ENCODE data around the gene RPL29.

RPL29 gene

DNA sequence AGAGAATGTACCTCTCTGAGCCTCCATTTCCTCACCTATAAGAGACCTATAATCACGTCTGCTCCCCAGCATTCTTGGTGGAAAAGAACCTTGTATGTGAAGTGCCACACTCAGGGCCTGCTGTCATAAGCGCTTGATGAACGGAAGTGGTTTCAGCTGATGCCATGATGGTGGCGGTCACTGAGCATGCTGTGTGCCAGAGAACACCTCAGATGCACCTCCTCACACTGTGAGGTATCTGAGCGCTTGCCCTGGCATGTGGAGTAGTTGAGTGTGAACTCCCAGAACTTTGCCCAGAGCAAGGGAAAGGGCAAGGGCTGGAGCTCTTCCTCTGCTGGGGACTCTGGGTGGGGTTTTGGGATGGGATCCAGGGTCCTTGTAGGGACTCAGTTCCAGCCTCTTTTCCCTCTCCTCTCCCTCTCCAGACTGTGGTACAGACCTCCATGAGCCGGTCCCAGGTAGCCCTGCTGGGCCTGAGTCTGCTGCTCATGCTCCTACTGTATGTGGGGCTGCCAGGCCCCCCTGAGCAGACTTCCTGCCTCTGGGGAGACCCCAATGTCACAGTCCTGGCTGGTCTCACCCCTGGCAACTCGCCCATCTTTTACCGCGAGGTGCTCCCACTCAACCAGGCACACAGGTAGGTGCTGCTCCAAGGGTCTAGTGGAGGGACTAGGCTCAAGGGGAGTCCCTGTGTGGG, 18.1 kb downstream of the RPL29 start:
- in situ Hi-C loops (cut with MboI; ENCODE audit: low pct_unique_long_range_greater_than_20kb, low sequenced_read_pairs, unreplicated experiment): no loop called here
- no peak for DNase-seq (ENCODE audit: low spot score)
- TF ChIP-seq, protein P1, sequence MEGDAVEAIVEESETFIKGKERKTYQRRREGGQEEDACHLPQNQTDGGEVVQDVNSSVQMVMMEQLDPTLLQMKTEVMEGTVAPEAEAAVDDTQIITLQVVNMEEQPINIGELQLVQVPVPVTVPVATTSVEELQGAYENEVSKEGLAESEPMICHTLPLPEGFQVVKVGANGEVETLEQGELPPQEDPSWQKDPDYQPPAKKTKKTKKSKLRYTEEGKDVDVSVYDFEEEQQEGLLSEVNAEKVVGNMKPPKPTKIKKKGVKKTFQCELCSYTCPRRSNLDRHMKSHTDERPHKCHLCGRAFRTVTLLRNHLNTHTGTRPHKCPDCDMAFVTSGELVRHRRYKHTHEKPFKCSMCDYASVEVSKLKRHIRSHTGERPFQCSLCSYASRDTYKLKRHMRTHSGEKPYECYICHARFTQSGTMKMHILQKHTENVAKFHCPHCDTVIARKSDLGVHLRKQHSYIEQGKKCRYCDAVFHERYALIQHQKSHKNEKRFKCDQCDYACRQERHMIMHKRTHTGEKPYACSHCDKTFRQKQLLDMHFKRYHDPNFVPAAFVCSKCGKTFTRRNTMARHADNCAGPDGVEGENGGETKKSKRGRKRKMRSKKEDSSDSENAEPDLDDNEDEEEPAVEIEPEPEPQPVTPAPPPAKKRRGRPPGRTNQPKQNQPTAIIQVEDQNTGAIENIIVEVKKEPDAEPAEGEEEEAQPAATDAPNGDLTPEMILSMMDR (IDR thresholded peaks at IDR 0.05; ENCODE audit: extremely low read depth, insufficient read depth, missing control alignments): no peak

DNA sequence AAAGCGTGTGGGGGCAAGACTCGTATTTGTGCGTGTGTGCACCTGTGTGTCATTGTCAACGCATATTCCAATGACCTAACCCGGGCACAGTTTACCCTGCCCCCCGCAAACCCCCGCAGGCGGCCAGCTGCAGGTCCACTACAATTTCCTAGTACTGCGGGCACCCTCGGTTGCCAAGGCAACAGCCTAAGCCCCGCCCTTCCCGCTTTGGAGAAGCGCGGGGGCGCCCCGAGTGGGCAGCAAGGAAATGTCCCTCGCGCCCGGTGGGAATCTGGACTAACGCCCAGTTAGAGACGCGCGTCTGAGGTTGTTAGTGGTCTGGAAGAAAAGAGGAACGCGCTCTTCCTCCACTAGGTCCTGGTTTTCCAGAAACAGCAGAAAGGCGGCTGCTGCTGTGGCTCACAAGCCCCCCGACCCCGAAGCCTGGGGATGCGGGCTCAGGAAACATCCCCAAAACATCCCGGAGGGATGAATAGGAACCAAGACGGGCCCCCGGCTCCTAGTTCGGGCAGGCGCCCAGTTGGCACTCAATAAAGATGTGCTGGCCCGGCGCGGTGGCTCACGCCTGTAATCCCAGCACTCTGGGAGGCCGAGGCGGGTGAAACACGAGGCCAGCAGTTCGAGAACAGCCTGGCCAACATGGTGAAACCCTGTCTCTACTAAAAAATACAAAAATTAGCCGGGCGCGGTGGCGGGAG, 19.7 kb downstream of the RPL29 start:
- no peak for DNase-seq (ENCODE audit: low spot score)
- in situ Hi-C loops (cut with MboI; ENCODE audit: low pct_unique_long_range_greater_than_20kb, low sequenced_read_pairs, unreplicated experiment): no loop called here
- TF ChIP-seq, protein P1 (IDR thresholded peaks at IDR 0.05; ENCODE audit: extremely low read depth, insufficient read depth, missing control alignments): peak; percentile 25

DNA sequence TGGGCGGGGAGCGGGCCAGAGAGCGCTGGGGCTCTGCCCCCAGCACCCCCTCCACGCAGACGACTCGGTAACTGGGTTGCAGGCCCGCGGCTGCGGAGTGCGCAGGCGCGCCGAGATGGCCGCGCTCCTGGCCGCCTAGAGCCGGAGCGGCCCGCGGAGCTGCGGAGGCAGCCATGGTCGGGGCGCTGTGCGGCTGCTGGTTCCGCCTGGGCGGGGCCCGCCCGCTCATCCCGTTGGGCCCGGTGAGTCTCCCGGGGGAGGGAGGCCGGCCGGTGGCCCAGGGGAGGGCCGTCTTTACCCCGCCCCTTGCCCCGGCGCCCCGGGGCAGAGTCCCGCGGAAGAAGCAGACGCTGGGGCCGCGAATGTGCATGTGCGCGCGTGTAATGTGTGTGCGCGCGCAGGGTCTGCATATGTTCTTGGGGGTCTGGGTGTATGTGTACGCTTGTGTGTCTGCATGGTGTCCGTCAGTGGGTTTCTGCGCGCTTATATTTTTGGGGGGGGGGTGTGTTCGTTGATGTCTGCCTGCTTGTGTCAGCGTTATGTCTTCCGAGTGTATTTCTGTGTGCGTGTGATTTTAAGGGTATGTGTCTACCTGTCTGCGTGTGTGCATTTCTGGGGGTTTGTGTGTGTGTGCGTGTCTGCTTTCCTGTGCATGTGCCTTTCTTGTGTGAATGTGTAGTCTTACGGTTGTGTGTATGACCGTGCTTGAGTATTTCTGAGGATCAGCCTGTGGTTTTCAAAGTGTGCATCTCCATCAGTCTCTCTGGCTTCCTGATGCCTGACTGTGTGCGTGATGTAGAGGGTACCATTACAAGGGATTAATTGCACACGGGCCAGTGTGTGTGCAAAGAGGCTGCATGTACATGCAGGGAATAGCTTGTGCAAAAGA, 20.5 kb downstream of the RPL29 start, which contains the start of gene ABHD14A:
Gene ABHD14A, plus strand, starts transcription at position 102 of the 889 bp plus-strand sequence. Its CDS starts 72 bp downstream, at position 174.
- TF ChIP-seq, protein P1 (IDR thresholded peaks at IDR 0.05; ENCODE audit: extremely low read depth, insufficient read depth, missing control alignments): peak; percentile 3
- in situ Hi-C loops (cut with MboI; ENCODE audit: low pct_unique_long_range_greater_than_20kb, low sequenced_read_pairs, unreplicated experiment): no loop called here
- peak; percentile 94 for DNase-seq (ENCODE audit: low spot score)

DNA sequence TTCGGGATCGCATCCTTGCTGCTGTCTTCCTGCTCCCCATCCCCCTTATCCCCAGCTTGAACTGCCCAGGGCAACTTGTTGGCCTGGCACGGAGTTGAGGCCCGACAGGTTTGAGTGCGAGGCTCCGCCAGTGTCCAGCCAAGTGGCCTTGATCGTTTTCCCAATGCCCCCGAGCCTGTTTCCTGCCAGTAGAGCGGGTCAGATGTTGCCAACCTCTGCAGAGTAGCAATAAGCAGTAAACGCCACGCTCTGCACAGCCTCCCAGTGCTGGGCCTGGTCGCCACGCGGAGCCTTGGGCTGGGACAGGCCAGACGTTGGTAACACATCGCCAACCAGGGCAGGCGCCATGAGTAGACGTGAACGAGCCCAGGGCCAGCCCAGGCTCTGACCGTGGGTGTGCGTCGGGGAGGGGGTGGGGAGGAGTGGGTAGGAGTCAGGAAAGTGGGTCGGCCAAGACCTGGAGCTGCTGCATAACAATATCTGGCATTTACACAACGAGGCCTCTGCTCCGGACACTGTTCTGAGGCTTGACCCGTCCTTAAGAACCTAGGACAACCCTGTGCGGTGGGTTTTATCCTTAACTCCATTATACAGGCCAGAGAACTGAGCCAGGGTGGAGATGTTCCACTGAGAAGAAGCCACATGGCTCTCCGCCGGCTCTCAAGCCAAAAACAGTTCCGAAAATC, 21.3 kb downstream of the RPL29 start:
- in situ Hi-C loops (cut with MboI; ENCODE audit: low pct_unique_long_range_greater_than_20kb, low sequenced_read_pairs, unreplicated experiment): no loop called here

DNA sequence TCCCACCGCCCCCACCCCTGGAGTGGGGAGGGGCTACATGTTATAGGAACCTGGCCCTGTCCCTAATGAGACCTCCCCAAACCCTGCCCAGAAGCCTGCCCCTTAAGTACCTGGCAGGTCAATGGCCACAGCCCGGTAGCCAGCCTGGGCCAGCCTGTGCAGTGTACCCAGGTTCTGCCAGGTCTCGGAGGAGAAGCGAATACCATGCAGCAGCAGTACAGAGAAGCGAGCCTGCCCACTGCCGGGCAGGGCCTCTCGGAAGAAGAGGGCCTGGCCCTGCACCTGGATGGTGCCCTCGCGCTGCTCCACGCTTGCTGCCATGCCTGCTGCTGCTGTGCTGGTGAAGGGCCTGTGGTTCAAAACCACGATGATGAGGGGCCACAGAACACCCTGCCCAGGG, 24.3 kb downstream of the RPL29 start:
- no peak for DNase-seq (ENCODE audit: low spot score)
- in situ Hi-C loops (cut with MboI; ENCODE audit: low pct_unique_long_range_greater_than_20kb, low sequenced_read_pairs, unreplicated experiment): no loop called here
- TF ChIP-seq, protein P1 (IDR thresholded peaks at IDR 0.05; ENCODE audit: extremely low read depth, insufficient read depth, missing control alignments): no peak

More for the DNA sequence above, 21.3 kb downstream of the RPL29 start:
- TF ChIP-seq, protein P1 (IDR thresholded peaks at IDR 0.05; ENCODE audit: extremely low read depth, insufficient read depth, missing control alignments): peak; percentile 6
- no peak for DNase-seq (ENCODE audit: low spot score)

Measured in GM13977 (cell line).